Stimulated activated CD4-positive, alpha-beta T cell treated with anti-CD3 and anti-CD28 coated beads, Interleukin-4, amount 100 ng/mL, for 4 hours (primary cell): Measurements from ENCODE around the gene NPIPB8.
"Not testable (repeated sequence)": the region's sequence is repeated elsewhere in the genome, so short reads cannot be mapped to it uniquely, and the experiment has no call there.

ENCODE experiments used
- DNase-seq, 2 experiments: peaks; one replicate each; pipeline ENCODE4 v3.0.0-alpha.2; 2020

NPIPB8 gene

DNA sequence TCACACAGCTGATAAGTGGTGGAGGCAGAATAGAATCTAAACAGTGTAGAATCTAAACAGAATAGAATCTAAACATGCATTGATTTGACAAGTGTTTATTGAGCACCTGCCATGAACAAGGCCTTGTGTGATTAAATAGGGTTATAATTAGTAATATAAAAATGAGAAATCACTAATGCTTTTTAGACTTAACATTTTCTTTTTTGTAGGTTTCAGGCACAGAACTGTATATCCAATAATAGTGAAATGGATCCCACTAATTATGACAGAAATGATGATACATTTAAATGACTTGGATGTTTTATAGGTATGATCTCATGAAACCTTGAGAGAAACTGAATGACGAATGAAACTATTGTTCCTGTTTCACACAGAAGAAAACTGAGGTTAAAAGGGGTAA lies at the start of gene NPIPB8:
NPIPB8 (plus strand) TSS at position 301 of the 400 bp plus-strand sequence. CDS start 296 bp downstream, outside the sequence.
- DNase-seq: not testable (repeated sequence)

DNA sequence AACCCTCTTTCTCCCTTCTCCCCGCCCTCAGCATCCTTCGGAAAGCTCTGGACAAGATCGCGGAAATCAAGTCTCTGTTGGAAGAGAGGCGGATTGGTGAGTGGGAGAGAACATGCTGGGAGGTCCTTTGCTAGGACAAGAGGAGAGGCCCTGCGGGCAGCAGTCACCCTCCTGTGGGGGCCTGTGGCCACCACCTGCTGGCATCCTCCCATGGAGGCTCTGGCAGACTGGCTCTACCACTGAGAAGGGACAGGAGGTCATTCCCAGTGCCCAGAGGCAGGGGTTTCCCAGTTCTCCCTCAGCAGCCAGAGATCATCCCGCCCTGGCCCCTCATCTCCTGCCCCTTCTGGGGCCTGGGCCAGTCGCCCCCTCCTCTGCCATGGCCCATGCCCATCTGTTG lies 48.8 kb upstream of the NPIPB8 start:
- DNase-seq: no peak

DNA sequence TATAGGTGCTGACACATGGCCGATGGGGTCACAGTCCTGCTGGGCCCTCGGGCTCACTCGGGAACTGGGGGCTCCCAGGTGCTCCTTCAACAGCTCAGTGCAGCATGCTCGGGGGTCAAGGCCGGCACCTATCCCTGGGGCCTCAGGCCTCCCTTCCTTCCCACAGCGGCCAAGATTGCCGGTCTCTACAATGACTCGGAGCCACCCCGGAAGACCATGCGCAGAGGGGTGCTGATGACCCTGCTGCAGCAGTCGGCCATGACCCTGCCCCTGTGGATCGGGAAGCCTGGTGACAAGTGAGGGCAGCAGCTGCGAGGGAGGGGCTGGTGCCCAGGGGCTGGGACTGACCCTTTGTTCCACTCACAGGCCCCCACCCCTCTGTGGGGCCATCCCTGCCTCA lies 47.9 kb upstream of the NPIPB8 start:
- DNase-seq: no peak

DNA sequence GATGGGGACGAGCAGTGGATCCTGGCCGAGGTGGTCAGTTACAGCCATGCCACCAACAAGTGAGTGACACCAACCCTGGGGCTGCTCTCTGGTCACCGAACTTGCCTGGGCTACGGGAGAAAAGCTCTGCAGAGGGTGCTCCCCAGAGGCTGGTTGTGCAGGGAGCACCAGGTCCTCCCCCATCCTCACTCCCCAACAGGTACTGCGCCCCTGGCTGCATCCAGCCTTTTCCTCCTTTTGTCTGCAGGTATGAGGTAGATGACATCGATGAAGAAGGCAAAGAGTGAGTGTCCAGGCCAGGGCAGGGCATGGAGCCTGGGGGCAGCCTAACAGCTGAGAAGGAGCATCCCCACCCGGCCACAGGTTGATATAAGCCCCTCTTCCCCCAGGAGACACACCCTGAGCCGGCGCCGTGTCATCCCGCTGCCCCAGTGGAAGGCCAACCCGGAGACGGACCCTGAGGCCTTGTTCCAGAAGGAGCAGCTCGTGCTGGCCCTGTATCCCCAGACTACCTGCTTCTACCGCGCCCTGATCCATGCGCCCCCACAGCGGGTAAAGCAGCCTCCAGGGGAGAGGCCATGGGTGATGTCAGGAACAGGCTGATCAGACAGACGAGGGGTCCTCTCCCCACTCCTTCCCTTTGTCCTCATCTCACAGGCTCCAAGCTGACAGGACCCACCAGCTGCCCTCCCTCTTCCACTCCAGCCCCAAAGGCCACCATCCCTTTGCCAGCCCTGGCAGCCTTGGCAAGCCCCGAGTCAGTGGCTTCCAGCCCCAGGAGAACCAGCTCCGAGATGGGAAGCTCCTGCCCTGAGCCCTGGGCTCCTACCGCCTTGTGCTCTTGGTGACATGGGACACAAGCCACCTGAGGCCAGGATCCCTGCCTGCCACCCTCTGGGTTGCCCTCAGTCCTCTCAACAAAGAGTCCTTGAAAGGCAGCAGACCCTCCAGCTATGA lies 47.2 kb upstream of the NPIPB8 start:
- DNase-seq: no peak

DNA sequence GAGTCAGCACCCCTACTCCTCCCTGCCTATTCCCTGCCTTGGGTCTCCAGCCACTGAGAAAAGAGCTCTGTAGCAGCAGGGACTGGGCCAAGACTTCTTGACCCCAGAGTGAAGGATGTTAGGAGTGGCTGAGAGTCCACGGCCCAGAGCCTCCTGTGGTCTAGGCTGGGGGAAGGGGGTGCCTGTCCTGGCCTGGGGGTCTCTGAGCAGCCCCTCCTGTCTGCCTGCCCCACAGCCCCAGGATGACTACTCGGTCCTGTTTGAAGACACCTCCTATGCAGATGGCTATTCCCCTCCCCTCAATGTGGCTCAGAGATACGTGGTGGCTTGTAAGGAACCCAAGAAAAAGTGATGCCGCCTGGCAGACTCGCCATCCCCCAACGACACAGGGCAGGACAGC lies 46.5 kb upstream of the NPIPB8 start:
- no peak for DNase-seq

DNA sequence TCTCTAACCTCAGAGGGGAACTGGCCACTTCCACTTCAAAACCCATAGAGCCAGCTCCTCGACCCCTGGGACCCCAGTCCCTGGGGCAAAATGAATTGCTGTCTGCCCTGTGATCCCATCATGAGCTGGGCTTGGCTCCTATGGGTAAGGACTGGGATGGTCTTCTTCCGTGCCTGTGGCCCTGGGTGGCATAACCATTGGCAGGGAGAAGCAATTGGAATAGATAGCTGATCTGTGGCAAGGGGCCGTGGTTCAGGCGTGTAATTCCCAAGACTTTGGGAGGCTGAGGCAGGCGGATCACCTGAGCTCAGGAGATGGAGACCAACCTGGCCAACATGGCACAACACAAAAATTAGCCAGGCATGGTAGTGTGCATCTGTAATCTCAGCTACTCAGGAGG lies 45.4 kb upstream of the NPIPB8 start:
- DNase-seq: no peak

DNA sequence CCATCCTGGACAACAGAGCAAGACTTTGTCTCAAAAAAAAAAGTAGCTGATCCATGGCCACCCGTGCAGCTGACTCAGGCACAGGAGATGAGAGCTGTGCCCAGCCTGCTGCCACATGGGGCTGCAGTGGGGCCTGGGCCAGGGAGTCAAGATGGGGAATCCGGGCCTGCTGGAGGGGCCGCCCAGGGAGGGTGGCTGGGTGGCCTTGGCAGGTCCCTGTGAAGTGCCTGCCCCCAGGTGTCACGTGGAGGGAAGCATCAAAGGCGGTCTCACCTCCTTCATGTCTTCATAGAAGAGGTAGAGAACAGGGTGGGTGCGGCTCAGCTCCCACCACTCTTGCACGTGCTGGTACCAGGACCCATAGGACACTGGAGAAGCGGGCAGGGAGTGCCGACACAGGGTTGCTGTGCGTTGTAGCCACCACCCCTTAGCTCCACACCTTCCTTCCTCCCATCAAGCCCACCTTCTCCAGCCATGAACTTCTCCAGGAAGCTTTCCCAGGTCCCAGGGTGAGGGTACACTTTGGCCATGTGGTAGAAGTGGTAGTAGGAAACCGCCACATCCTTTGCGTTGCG lies 44.8 kb upstream of the NPIPB8 start:
- DNase-seq: no peak

DNA sequence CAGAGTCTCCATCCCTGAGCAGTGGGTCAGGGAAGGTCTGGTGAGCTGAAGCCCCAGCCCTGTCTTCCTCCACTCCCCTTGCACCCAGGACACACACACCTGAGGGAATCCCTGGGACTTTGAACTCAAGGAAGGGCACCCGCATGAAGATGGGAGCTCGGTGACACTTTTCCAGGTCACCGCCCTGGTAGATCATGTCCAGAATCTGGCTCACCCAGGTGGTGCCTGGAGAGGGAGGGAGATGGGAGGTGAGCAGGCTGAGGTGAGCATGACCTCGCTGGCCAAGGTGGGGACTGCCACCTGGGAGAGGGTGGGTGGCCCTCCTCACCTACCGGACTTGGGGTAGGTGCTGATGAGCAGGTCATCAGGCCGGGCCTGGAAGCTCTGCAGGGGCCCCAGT lies 42.4 kb upstream of the NPIPB8 start:
- DNase-seq: not testable (repeated sequence)

DNA sequence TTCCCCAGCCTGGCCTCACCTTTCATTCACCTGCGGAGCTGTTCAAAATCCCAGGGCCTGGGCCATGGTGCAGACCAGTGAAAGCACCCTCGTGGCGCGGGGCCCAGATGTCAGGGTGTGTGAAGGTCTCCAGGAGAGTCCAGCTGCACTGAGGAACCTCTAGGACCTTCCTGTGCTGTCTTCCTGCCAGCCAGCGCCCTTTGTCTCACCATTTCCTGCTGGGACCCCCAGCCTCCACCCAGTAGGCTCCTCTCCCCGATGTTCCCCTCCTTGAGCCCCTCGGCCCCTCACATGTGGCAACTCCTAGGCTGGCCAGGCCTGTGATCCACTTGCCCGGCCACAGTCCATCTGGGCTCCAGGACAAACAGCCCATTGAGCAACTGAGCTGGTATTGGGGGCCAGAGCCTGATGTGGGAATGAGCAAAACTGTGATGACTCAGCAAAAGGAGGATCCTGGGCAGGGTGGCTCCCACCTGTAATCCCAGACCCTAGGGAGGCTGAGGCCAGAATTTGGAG lies 41.7 kb upstream of the NPIPB8 start:
- no peak for DNase-seq

DNA sequence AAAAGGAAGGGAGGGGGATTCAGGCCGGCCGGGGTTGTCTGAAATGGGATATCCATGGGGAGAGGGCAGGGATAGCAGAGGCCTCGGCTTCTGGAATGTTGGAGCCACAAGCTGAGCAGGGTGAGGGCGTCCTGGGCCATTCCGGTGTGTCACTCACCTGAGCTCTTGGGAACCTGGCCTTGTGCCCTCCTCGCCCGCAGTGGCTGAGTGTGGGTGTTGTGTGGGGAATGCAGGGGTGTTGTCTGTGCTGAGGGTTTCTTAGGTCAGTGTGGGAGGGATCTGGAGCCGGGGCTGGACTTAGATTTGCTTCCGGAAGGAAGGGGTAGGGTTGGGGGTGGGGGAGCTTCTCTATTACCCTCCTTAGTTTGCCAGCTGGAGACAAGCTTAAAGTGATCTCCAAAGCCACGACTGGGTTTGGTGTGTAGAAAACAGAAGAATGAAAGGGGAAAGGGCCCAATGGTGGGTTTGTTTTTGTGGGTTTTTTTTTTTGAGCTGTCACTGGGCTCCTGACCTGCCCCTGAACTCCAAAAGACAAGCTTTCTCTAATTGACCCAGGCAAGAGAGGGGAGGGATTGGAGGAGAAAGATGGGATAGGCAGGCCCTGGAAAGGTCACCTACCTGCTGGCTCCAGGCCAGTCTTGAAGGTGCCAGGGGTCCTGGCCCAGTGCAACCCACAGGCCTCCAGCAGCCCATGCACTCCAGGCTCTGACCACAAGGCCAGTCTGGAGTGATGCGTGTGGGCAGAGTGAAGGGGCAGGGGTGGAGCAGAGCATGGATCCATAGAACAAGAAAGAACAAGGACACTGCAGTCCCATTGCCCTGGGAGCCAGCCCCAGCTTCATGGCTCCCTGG lies 40.8 kb upstream of the NPIPB8 start, which contains the start of gene SULT1A2:
SULT1A2 (minus strand) TSS at position 211 of the 852 bp plus-strand sequence. CDS start 1,120 bp downstream, outside the sequence.
- DNase-seq: no peak

DNA sequence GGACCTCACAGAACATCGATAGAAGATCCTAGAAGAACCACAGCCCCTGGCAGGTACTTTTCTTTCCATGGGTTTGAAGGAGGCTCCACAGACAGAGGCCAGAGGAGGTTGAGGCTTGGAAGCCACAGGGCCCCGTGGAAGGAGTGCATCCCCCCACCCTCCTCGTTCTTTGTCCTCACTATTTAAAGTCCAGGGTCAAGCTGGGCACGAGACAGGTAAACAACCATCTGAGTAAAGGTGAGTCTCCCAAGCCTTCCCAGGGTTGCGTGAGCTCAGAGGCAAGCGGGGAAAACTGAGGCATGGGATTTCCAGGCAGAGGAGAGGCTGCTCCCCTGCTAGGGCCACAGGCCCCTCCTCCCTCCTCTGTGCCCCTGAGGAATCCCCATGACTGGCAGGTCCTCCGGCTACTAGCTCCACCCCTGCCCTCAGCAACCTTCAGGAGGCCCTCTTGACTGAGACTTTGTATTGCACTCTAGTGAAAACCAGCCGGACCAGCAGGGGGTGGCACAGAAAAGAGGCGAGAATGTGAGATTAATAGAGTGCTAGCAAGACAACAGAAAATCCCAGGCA lies 40.1 kb upstream of the NPIPB8 start:
- no peak for DNase-seq

DNA sequence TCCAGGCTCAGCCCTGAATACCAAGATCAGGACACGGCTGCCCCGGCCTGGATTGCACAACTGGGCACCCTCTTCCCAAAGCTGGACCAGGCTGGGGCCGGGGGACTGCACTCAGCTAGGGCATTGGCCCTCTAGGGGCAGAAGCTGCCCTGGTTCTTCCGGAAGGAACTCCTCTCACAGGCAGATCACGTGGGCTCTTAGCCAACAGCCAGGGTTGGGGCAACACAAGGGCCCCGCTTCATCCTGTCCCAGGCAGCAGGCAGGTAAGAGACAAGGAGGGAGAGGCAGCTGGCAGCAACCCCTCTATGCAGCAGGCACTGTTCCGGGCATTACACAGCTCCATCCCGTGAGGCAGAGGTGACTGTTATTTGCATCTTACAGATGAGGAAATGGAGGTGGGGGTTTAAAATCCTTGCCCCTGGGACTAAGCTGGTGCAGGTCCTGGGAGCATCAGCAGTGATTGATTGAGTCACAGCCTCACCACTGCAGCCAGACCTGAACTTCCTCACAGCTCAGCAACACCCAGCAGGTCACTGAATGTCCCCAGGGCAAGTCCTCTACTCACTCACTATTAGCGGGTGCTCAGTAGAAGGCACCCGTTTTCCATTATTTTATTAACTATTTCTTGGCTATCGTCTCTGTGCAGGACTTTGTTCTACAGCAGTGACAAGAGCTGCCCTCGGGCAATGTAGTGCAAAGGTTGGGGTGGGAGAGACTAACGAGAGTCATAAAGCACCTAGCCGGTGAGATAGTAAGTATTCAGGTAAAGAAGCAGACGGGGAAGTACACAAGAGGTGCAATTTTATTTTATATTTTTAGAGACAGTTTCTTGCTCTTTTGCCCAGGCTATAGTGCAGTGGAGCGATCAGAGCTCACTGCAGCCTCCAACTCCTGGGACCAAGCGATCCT lies 38.2 kb upstream of the NPIPB8 start:
- DNase-seq: not testable (repeated sequence)

DNA sequence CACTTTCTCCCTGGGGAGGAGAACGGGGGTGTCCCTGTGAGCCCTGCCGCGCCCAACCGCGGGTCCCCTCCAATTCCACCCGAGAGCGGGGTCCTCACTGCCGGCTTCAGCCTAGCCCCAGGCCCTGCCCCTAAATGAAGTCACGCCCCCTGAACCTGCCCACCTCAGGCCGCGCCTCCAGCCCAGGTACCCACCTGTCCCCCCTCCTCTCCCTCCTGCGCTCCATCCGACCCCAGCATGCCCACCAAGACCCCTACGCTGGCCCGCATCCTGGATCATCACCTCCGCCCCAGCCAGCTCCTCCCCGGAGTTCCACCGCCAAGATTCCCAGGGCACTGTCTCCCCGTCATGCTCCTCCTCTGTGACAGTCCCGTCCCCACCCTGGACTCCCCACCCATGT lies 36.9 kb upstream of the NPIPB8 start:
- not testable (repeated sequence) for DNase-seq

DNA sequence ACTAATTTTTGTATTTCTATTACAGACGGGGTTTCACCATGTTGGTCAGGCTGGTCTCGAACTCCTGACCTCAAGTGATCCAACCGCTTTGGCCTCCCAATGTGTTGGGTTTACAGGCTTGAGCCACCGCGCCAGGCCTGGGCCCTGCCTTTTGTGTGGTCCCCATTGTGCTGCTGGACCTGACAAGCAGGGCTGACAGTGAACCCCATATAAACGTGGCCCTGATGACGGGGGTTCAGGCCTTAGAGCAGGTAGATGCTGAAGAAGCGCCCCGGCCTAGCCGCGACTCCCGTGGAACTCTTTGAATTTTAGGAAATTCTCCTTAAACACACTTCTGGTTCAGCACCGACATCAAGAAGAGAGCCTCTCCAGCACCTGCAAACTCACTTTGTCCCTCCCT lies 36.3 kb upstream of the NPIPB8 start:
- not testable (repeated sequence) for DNase-seq

DNA sequence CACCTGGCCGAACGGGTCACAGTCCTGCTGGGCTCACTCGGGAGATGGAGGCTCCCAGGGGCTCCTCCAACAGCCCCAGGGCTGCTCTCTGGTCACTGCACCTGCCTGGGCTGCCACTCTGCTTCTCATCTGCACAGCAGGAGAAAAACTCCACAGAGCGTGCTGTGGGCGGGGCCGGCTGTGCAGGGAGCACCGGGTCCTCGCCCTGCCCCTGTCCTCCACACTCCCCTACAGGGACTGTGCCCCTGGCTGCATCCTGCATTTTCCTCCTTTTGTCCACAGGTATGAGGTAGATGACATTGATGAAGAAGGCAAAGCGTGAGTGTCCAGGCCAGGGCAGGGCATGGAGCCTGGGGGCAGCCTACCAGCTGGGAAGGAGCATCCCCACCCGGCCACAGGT lies 35.8 kb upstream of the NPIPB8 start:
- DNase-seq: not testable (repeated sequence)

DNA sequence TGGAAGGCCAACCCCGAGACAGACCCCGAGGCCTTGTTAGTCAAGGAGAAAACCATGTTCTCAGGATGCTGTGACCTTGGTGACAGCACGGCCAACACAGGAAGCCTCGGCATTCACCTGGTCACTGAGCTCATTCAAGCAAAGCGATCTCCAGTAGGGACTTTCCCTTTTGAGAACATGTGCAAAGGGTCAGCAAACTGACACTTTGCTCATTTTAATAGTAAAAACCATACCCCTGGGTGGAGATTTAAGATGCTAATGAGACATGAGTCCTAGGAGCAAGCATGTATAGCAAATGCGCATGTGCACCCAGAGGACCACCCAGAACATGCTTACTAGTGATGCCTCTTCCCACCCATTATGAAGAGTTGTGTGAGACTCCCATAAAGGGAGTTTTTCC lies 35.3 kb upstream of the NPIPB8 start:
- DNase-seq: no peak

DNA sequence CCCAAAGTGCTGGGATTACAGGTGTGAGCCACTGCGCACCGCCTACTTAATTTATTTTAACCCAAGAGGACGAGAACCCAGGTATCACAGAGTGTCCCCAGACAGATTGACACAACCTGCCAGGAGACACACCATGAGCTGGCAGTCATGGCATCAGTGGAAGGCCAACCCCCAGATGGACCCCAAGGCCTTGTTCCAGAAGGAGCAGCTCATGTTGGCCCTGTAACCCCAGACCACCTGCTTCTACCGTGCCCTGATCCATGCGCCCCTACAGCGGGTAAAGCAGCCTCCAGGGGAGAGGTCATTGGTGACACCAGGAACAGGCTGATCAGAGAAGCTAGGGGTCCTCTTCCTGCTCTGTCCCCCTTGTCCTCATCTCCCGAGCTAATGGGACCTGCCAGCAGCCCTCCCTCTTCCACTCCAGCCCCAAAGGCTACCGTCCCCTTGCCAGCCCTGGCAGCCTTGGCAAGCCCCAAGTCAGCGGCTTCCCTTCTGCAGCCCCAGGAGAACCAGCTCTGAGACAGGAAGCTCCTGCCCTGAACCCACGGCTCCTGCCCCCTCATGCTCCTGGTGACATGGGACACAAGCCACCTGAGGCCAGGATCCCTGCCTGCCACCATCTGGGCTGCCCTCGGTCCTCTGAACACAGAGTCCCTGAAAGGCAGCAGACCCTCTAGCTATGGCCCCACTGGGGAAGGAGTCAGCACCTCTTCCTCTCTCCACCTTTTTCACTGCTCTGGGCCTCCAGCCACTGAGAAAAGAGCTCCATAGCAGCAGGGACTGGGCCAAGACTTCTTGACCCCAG lies 34.3 kb upstream of the NPIPB8 start:
- DNase-seq: no peak

DNA sequence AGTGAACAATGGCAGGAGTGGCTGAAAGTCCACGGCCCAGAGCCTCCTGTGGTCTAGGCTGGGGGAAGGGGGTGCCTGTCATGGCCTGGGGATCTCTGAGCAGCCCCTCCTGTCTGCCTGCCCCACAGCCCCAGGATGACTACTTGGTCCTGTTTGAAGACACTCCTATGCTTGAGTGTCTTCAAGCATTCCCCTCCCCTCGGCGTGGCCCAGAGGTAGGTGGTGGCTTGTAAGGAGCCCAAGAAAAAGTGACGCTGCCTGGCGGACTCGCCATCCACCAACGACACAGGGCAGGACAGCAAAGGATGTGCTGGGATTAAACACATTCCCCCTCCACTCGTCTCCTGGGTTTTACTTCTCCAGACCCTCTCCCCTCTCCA lies 33.7 kb upstream of the NPIPB8 start:
- no peak for DNase-seq

DNA sequence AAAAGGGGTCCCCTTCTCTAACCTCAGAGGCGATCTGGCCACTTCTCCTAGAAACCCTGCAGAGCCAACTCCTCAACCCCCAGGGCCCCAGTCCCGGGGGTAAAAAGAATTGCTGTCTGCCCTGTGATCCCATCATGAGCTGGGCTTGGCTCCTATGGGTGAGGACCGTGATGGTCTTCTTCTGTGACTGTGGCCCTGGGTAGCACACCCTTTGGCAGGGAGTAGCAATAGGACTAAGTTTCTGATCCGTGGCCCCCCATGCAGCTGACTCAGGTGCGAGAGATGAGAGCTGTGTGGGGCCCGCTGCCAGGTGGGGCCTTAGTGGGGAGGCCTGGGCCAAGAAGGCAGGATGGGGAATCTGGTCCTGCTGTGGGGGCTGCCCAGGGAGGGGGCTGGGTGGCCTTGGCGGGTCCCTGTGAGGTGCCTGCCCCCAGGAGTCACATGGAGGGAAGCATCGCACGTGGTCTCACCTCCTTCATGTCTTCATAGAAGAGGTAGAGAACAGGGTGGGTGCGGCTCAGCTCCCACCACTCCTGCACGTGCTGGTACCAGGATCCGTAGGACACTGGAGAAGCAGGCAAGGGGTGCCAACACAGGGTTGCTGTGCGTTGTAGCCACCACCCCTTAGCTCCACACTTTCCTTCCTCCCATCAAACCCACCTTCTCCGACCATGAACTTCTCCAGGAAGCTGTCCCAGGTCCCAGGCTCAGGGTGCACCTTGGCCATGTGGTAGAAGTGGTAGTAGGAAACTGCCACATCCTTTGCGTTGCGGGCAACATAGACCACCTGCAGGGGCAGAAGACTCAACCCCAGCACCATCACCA lies 31.4 kb upstream of the NPIPB8 start:
- DNase-seq: no peak
